GM12864 (cell line): Measurements from ENCODE around the gene SLC66A3.

Source experiments
- DNase-seq: peaks from one replicate; pipeline ENCODE4 v3.0.0-alpha.2; 2011; ENCODE audit warnings: low read depth
- H3K4me3 ChIP-seq: 2 replicates; pipeline ENCODE4 v1.5.1; 2011; ENCODE audit warnings: mild to moderate bottlenecking, low read depth, low read length, control low read depth
- CTCF ChIP-seq: IDR thresholded peaks from 2 replicates; pipeline ENCODE4 v1.5.1; 2011; ENCODE audit warnings: low read depth, mild to moderate bottlenecking, moderate library complexity, low read length, control low read depth, inconsistent platforms; ENCODE audit errors: missing control alignments

The SLC66A3 gene

GRCh38 chr2:11187083-11187619 is 31.9 kb downstream of the SLC66A3 start:
- DNase-seq, result no peak
- no peak for TF ChIP-seq CTCF

GRCh38 chr2:11187731-11188130 is 32.5 kb downstream of the SLC66A3 start:
- no peak overlapping the region for H3K4me3 ChIP-seq
- TF ChIP-seq CTCF, result no peak
- no peak for DNase-seq

More at GRCh38 chr2:11187083-11187619, 31.9 kb downstream of the SLC66A3 start:
- no peak overlapping the region for H3K4me3 ChIP-seq

GRCh38 chr2:11196246-11196645 is 41.0 kb downstream of the SLC66A3 start:
- TF ChIP-seq CTCF, result no peak
- H3K4me3 ChIP-seq, result no peak overlapping the region
- DNase-seq, result no peak

- no peak overlapping the region for H3K4me3 ChIP-seq
- no peak for TF ChIP-seq CTCF
- DNase-seq, result no peak
These were observed 45.4 kb downstream of the SLC66A3 start for GRCh38 chr2:11200651-11201050.

- TF ChIP-seq CTCF, result no peak
- H3K4me3 ChIP-seq, result no peak overlapping the region
- no peak for DNase-seq
These were observed 46.7 kb downstream of the SLC66A3 start for GRCh38 chr2:11201969-11202368.

GRCh38 chr2:11203480-11203879 is 48.2 kb downstream of the SLC66A3 start:
- no peak for DNase-seq
- TF ChIP-seq CTCF, result no peak
- no peak overlapping the region for H3K4me3 ChIP-seq

GRCh38 chr2:11208083-11208482 is 52.8 kb downstream of the SLC66A3 start:
- no peak for TF ChIP-seq CTCF
- no peak for DNase-seq
- H3K4me3 ChIP-seq, result no peak overlapping the region
